ENCODE measurements around the gene SAMD9. TPM values are rescaled to one million over a fixed set of nuclear protein-coding genes. Genes with fewer than 3 reads are reported as not detected.
"Not testable (repeated sequence)": the region's sequence is repeated elsewhere in the genome, so short reads cannot be mapped to it uniquely, and the experiment has no call there.

Gene SAMD9
- total and polyA plus RNA-seq, 2 donors from 2014 or later: 2.2 to 11.0 TPM

GRCh38 chr7:93060025-93060424 lies 57.8 kb downstream of the SAMD9 start:
- no peaks in the 10 kb centered on the region for H3K27me3 ChIP-seq (ENCODE audit: control insufficient read depth, insufficient read depth, low read length)
- no peaks in the 10 kb centered on the region for H3K4me1 ChIP-seq (ENCODE audit: control insufficient read depth in 2 of 3, insufficient read depth in 2 of 3, low read depth in 1 of 3, low read length in 3 of 3)
- no peak for TF ChIP-seq CTCF (IDR thresholded peaks at IDR 0.05; ENCODE audit: borderline replicate concordance, extremely low read depth, insufficient read depth)
- intact Hi-C loops (cut with DNase I): no loop called here
- DNase-seq (no peak), FAIRE-seq (no peak)
- no peak overlapping the region for H3K27ac ChIP-seq (ENCODE audit: low read depth in 2 of 2, low read length in 2 of 2)
- H3K4me3 ChIP-seq (ENCODE audit: low read length in 3 of 3): no peak overlapping the region
- H3K9me3 ChIP-seq (ENCODE audit: control insufficient read depth in 2 of 3, insufficient read depth in 1 of 3, low read length in 3 of 3): no peaks in the 10 kb centered on the region
- H3K9ac ChIP-seq (ENCODE audit: low read length in 3 of 3): no peak overlapping the region
- no peaks in the 10 kb centered on the region for H3K36me3 ChIP-seq (ENCODE audit: control insufficient read depth in 2 of 3, insufficient read depth in 3 of 3, low read length in 3 of 3)

- H3K4me3 ChIP-seq (ENCODE audit: low read length in 3 of 3); H3K9ac ChIP-seq (ENCODE audit: low read length in 3 of 3); DNase-seq; H3K4me1 ChIP-seq (ENCODE audit: control insufficient read depth in 2 of 3, insufficient read depth in 2 of 3, low read depth in 1 of 3, low read length in 3 of 3); H3K27me3 ChIP-seq (ENCODE audit: control insufficient read depth, insufficient read depth, low read length); H3K36me3 ChIP-seq (ENCODE audit: control insufficient read depth in 2 of 3, insufficient read depth in 3 of 3, low read length in 3 of 3); intact Hi-C loops (cut with DNase I); FAIRE-seq; H3K9me3 ChIP-seq (ENCODE audit: control insufficient read depth in 2 of 3, insufficient read depth in 1 of 3, low read length in 3 of 3); H3K27ac ChIP-seq (ENCODE audit: low read depth in 2 of 2, low read length in 2 of 2): not testable (repeated sequence)
Measured at GRCh38 chr7:93056621-93057020, 61.2 kb downstream of the SAMD9 start.

- no peaks in the 10 kb centered on the region for H3K36me3 ChIP-seq (ENCODE audit: control insufficient read depth in 2 of 3, insufficient read depth in 3 of 3, low read length in 3 of 3)
- peak; percentile 98 for FAIRE-seq
Measured at GRCh38 chr7:93055543-93056107, 62.2 kb downstream of the SAMD9 start.

GRCh38 chr7:93054975-93055374 lies 62.8 kb downstream of the SAMD9 start:
- Histone ChIP-seq H3K36me3 (ENCODE audit: control insufficient read depth in 2 of 3, insufficient read depth in 3 of 3, low read length in 3 of 3) (no peaks in the 10 kb centered on the region), H3K4me3 (ENCODE audit: low read length in 3 of 3) (no peak overlapping the region), H3K27me3 (ENCODE audit: control insufficient read depth, insufficient read depth, low read length) (no peaks in the 10 kb centered on the region), H3K4me1 (ENCODE audit: control insufficient read depth in 2 of 3, insufficient read depth in 2 of 3, low read depth in 1 of 3, low read length in 3 of 3) (no peaks in the 10 kb centered on the region), H3K9ac (ENCODE audit: low read length in 3 of 3) (no peak overlapping the region), H3K9me3 (ENCODE audit: control insufficient read depth in 2 of 3, insufficient read depth in 1 of 3, low read length in 3 of 3) (no peaks in the 10 kb centered on the region), H3K27ac (ENCODE audit: low read depth in 2 of 2, low read length in 2 of 2) (no peak overlapping the region)
- intact Hi-C loops (cut with DNase I): no loop called here
- TF ChIP-seq CTCF (IDR thresholded peaks at IDR 0.05; ENCODE audit: borderline replicate concordance, extremely low read depth, insufficient read depth): no peak
- no peak for DNase-seq
- no peak for FAIRE-seq

More at GRCh38 chr7:93055543-93056107, 62.2 kb downstream of the SAMD9 start:
- Histone ChIP-seq H3K9ac (ENCODE audit: low read length in 3 of 3) (no peak overlapping the region), H3K27me3 (ENCODE audit: control insufficient read depth, insufficient read depth, low read length) (no peaks in the 10 kb centered on the region), H3K27ac (ENCODE audit: low read depth in 2 of 2, low read length in 2 of 2) (no peak overlapping the region), H3K9me3 (ENCODE audit: control insufficient read depth in 2 of 3, insufficient read depth in 1 of 3, low read length in 3 of 3) (no peaks in the 10 kb centered on the region), H3K4me1 (ENCODE audit: control insufficient read depth in 2 of 3, insufficient read depth in 2 of 3, low read depth in 1 of 3, low read length in 3 of 3) (no peaks in the 10 kb centered on the region), H3K4me3 (ENCODE audit: low read length in 3 of 3) (no peak overlapping the region)
- DNase-seq: peak in 2 of 5 donors; percentile 62 to 73
- peak; percentile 69 for TF ChIP-seq CTCF (IDR thresholded peaks at IDR 0.05; ENCODE audit: borderline replicate concordance, extremely low read depth, insufficient read depth)
- intact Hi-C loops (cut with DNase I): no loop called here

All from kidney (tissue), 14 donors.